Measurements from ENCODE around the gene HIPK4. TPM values are rescaled to one million over a fixed set of nuclear protein-coding genes. Genes with fewer than 3 reads are reported as not detected.
A peak's percentile ranks its signal among the peaks of the same experiment; 100 is the strongest.
"Not testable (repeated sequence)": the region's sequence is repeated elsewhere in the genome, so short reads cannot be mapped to it uniquely, and the experiment has no call there.

The HIPK4 gene
- total and polyA plus RNA-seq, 2 donors from 2014 or later = 0.09 TPM; not detected in 1

DNA sequence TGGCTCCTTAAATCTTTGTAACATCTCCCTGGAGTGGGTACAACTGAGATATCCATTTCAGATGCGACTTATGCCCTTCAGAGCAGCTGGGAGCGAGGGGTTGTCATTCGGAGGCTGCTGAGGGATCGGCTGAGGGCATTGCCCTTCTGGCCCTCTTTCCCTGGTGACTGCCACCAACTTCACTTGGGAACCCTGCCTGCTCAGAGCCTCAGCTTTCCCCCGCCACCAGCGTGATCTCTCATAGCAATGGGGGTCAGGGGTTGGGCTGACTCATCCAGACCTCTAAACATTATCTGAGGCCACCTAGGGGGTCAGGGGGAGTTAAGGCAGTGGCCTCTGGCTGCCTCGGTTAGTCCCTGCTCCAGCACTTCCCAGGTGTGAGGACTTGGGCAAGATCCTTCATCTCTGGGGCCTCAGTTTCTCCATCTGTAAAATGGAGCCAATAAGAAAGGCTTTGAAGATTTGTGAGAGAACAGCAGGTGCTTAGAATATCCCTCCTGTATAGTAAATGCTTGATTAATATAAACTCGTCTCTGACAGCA, 22.0 kb upstream of the HIPK4 start:
- H3K27me3 ChIP-seq (ENCODE audit: control insufficient read depth, insufficient read depth, low read length) = no peaks in the 10 kb centered on the region
- FAIRE-seq (no peak), DNase-seq (no peak)
- H3K4me1 ChIP-seq (ENCODE audit: control insufficient read depth in 2 of 3, insufficient read depth in 2 of 3, low read depth in 1 of 3, low read length in 3 of 3) = peaks cover 0 to 7% (median 2%) of the 10 kb centered on the region in 3 donors
- H3K36me3 ChIP-seq (ENCODE audit: control insufficient read depth in 2 of 3, insufficient read depth in 3 of 3, low read length in 3 of 3) = no peaks in the 10 kb centered on the region
- H3K9me3 ChIP-seq (ENCODE audit: control insufficient read depth in 2 of 3, insufficient read depth in 1 of 3, low read length in 3 of 3) = no peaks in the 10 kb centered on the region
- H3K9ac ChIP-seq (ENCODE audit: low read length in 3 of 3) = peak overlapping the region in 1 of 3 donors; percentile 43
- TF ChIP-seq, protein P1, sequence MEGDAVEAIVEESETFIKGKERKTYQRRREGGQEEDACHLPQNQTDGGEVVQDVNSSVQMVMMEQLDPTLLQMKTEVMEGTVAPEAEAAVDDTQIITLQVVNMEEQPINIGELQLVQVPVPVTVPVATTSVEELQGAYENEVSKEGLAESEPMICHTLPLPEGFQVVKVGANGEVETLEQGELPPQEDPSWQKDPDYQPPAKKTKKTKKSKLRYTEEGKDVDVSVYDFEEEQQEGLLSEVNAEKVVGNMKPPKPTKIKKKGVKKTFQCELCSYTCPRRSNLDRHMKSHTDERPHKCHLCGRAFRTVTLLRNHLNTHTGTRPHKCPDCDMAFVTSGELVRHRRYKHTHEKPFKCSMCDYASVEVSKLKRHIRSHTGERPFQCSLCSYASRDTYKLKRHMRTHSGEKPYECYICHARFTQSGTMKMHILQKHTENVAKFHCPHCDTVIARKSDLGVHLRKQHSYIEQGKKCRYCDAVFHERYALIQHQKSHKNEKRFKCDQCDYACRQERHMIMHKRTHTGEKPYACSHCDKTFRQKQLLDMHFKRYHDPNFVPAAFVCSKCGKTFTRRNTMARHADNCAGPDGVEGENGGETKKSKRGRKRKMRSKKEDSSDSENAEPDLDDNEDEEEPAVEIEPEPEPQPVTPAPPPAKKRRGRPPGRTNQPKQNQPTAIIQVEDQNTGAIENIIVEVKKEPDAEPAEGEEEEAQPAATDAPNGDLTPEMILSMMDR (IDR thresholded peaks at IDR 0.05; ENCODE audit: borderline replicate concordance, extremely low read depth, insufficient read depth) = no peak
- H3K4me3 ChIP-seq (ENCODE audit: low read length in 3 of 3) = peak overlapping the region in 1 of 3 donors; percentile 3
- peak overlapping the region; percentile 36 to 55 for H3K27ac ChIP-seq (ENCODE audit: low read depth in 2 of 2, low read length in 2 of 2)
- intact Hi-C loops (cut with DNase I) = no loop called here

DNA sequence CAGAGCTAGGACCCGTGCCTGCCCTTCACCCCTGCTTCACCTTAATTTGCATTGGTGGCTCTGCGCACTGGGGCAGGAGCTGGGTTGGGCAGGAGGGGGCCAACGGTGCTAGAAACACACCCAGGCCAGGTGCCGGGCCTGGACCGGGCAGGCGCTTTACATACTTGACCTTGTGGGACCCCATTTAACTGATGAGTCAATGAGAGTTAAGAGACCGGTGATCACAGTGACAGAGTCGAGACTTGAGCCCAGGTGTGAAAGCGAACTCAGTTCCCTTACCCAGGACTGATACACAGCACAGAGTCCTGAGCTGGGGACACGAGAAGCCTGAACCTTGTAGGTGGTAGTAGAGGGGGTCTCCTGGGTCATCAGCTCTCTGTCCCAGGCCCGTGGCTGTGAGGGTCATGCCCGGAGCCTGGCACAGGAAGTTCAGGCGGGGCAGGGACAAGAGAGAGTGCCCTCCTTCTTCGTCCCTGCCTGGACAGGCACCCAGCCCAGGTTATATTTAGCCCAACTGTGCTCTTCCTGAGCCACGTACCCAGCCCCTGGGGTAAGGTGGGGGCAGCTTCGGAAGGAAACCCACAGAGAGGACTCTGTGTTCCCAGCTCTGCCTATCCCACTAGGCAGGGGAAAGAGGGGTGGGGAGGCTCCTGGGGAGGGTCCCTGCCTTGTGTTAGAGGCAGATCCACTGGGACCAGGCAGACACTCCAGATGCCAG, 21.3 kb upstream of the HIPK4 start:
- intact Hi-C loops (cut with DNase I) = no loop called here
- TF ChIP-seq, protein P1 (IDR thresholded peaks at IDR 0.05; ENCODE audit: borderline replicate concordance, extremely low read depth, insufficient read depth) = no peak
- FAIRE-seq (no peak), DNase-seq (no peak)
- no peaks in the 10 kb centered on the region for H3K27me3 ChIP-seq (ENCODE audit: control insufficient read depth, insufficient read depth, low read length)
- H3K4me1 ChIP-seq (ENCODE audit: control insufficient read depth in 2 of 3, insufficient read depth in 2 of 3, low read depth in 1 of 3, low read length in 3 of 3) = peaks cover 0 to 7% (median 0%) of the 10 kb centered on the region in 3 donors
- no peaks in the 10 kb centered on the region for H3K36me3 ChIP-seq (ENCODE audit: control insufficient read depth in 2 of 3, insufficient read depth in 3 of 3, low read length in 3 of 3)
- H3K9me3 ChIP-seq (ENCODE audit: control insufficient read depth in 2 of 3, insufficient read depth in 1 of 3, low read length in 3 of 3) = no peaks in the 10 kb centered on the region
- H3K4me3 ChIP-seq (ENCODE audit: low read length in 3 of 3) = peak overlapping the region in 1 of 3 donors; percentile 15
- H3K9ac ChIP-seq (ENCODE audit: low read length in 3 of 3) = no peak overlapping the region
- H3K27ac ChIP-seq (ENCODE audit: low read depth in 2 of 2, low read length in 2 of 2) = peak overlapping the region; percentile 20 to 55

DNA sequence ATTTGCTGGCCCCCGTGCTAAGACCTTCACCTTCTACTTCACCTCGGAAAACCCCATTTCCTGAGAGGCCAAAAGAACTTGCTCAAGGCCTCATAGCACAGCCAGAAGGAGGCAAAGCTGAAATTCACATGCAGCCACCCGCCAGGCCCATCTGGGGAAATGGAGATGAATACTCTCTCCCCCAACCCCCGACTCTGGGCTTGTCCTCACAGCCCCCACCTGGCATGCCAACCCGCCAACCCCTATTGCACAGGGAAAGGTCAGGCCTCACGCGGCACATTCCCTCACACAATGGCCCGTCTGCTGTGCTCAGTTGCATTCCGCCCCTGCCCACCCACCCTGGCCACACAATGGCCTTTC, 20.0 kb upstream of the HIPK4 start:
- FAIRE-seq = no peak
- peaks cover 0 to 5% (median 0%) of the 10 kb centered on the region in 3 donors for H3K4me1 ChIP-seq (ENCODE audit: control insufficient read depth in 2 of 3, insufficient read depth in 2 of 3, low read depth in 1 of 3, low read length in 3 of 3)
- H3K9ac ChIP-seq (ENCODE audit: low read length in 3 of 3) = no peak overlapping the region
- no peak overlapping the region for H3K4me3 ChIP-seq (ENCODE audit: low read length in 3 of 3)
- TF ChIP-seq, protein P1 (IDR thresholded peaks at IDR 0.05; ENCODE audit: borderline replicate concordance, extremely low read depth, insufficient read depth) = no peak
- H3K9me3 ChIP-seq (ENCODE audit: control insufficient read depth in 2 of 3, insufficient read depth in 1 of 3, low read length in 3 of 3) = no peaks in the 10 kb centered on the region
- H3K27me3 ChIP-seq (ENCODE audit: control insufficient read depth, insufficient read depth, low read length) = no peaks in the 10 kb centered on the region
- no peak overlapping the region for H3K27ac ChIP-seq (ENCODE audit: low read depth in 2 of 2, low read length in 2 of 2)
- no peak for DNase-seq
- intact Hi-C loops (cut with DNase I) = no loop called here
- H3K36me3 ChIP-seq (ENCODE audit: control insufficient read depth in 2 of 3, insufficient read depth in 3 of 3, low read length in 3 of 3) = no peaks in the 10 kb centered on the region

DNA sequence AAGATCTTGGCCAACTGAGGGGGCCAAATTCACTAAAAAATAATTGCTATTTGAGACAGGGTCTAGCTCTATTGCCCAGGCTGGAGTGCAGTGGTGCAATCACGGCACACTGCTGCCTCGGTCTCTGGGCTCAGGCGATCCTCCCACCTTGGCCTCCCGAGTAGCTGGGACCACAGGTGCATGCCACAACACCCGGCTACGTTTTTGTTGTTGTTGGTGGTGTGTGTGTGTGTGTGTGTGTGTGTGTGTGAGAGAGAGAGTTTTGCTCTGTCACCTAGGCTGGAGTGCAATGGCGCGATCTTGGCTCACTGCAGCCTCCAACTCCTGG, 18.6 kb upstream of the HIPK4 start:
- FAIRE-seq; H3K9me3 ChIP-seq (ENCODE audit: control insufficient read depth in 2 of 3, insufficient read depth in 1 of 3, low read length in 3 of 3); H3K27ac ChIP-seq (ENCODE audit: low read depth in 2 of 2, low read length in 2 of 2); H3K9ac ChIP-seq (ENCODE audit: low read length in 3 of 3); intact Hi-C loops (cut with DNase I); H3K27me3 ChIP-seq (ENCODE audit: control insufficient read depth, insufficient read depth, low read length); DNase-seq; H3K4me3 ChIP-seq (ENCODE audit: low read length in 3 of 3); H3K36me3 ChIP-seq (ENCODE audit: control insufficient read depth in 2 of 3, insufficient read depth in 3 of 3, low read length in 3 of 3); H3K4me1 ChIP-seq (ENCODE audit: control insufficient read depth in 2 of 3, insufficient read depth in 2 of 3, low read depth in 1 of 3, low read length in 3 of 3): not testable (repeated sequence)

Data from kidney (tissue), 14 donors.